BJ (cell line): ENCODE measurements around the gene SPINT2. TPM values are rescaled to one million over a fixed set of nuclear protein-coding genes. Genes with fewer than 3 reads are reported as not detected.

Experiments
- CTCF ChIA-PET: fragments of 350-600 bp; formaldehyde crosslinking; extraction: SDS; loops from one replicate; lab custom pipeline; 2021; ENCODE audit warnings: antibody characterized with exemption, inconsistent platforms; lab: Yijun Ruan, JAX
- POLR2A ChIA-PET: fragments of 300-600 bp; sonication (Branson Sonifier 250); formaldehyde crosslinking; extraction: SDS; loops from one replicate; lab custom pipeline; 2021; ENCODE audit warnings: antibody characterized with exemption; lab: Charles Lee
- DNase-seq: peaks from one replicate; pipeline ENCODE4 v3.0.0-alpha.2; 2011; ENCODE audit warnings: low read depth
- H3K27me3 ChIP-seq: 2 replicates; pipeline ENCODE4 v1.6.0; 2011; ENCODE audit warnings: low read length; ENCODE audit not compliant: control insufficient read depth, insufficient read depth
- H3K36me3 ChIP-seq: 2 replicates; pipeline ENCODE4 v1.5.1; 2011; ENCODE audit warnings: low read length; ENCODE audit not compliant: control insufficient read depth, insufficient read depth
- H3K4me3 ChIP-seq: 2 replicates; pipeline ENCODE4 v1.5.1; 2011; ENCODE audit warnings: low read depth, mild to moderate bottlenecking, control low read depth, low read length
- CTCF ChIP-seq: IDR thresholded peaks from 2 replicates; pipeline ENCODE4 v1.5.1; 2011; ENCODE audit warnings: low read depth, mild to moderate bottlenecking, control low read depth, inconsistent platforms, low read length, moderate library complexity; ENCODE audit not compliant: insufficient read depth
- polyA plus RNA-seq: library from polyadenylated mRNA; depleted of rRNA; stranded (reverse); fragments of >200 nt; gene quantifications from 2 replicates; pipeline ENCODE4 v1.2.3, GENCODE V29; 2011

SPINT2 gene
- polyA plus RNA-seq, 1 experiment, result 45.5 TPM

GRCh38 chr19:38245826-38246498 lies 18.4 kb upstream of the SPINT2 start:
- no peaks in the 10 kb centered on the region for H3K27me3 ChIP-seq
- ChIA-PET CTCF (interaction anchor here (0.9 to 6.9 kb wide), 9 partner anchors 12 to 344 kb away, joined by 3 to 63 read pairs (median 8); partner anchors contain the start of genes CATSPERG, FAM98C and KCNK6), POLR2A (interaction anchor here (0.6 to 1.0 kb wide), 4 partner anchors 25 to 142 kb away, joined by 3 to 4 read pairs (median 3); partner anchors contain the start of genes GGN and PSMD8)
- no peaks in the 10 kb centered on the region for H3K36me3 ChIP-seq
- no peak for TF ChIP-seq CTCF
- no peak overlapping the region for H3K4me3 ChIP-seq
- no peak for DNase-seq

- ChIA-PET POLR2A (no interaction called here), CTCF (interaction anchor here (0.6 to 6.9 kb wide), 4 partner anchors 11 to 847 kb away, joined by 3 to 63 read pairs (median 6); partner anchors contain the start of gene CATSPERG)
- no peaks in the 10 kb centered on the region for H3K27me3 ChIP-seq
- H3K36me3 ChIP-seq, result no peaks in the 10 kb centered on the region
- no peak overlapping the region for H3K4me3 ChIP-seq
- no peak for TF ChIP-seq CTCF
- DNase-seq, result no peak
Measured at GRCh38 chr19:38247126-38247525, 17.2 kb upstream of the SPINT2 start.

- POLR2A ChIA-PET, result interaction anchor here (0.5 kb wide), 1 partner anchor 332 kb away, joined by 7 read pairs; no protein-coding TSS in a partner anchor
- Histone ChIP-seq H3K4me3 (no peak overlapping the region), H3K27me3 (no peaks in the 10 kb centered on the region), H3K36me3 (no peaks in the 10 kb centered on the region)
- TF ChIP-seq CTCF, result no peak
- CTCF ChIA-PET, result interaction anchor here (1.3 to 6.9 kb wide), 2 partner anchors 22 to 88 kb away, joined by 3 to 63 read pairs; partner anchors contain the start of gene CATSPERG
- DNase-seq, result no peak
Measured at GRCh38 chr19:38247734-38248268, 16.6 kb upstream of the SPINT2 start.

- Histone ChIP-seq H3K36me3 (no peaks in the 10 kb centered on the region), H3K4me3 (no peak overlapping the region), H3K27me3 (no peaks in the 10 kb centered on the region)
- POLR2A ChIA-PET, result interaction anchor here (0.5 kb wide), 1 partner anchor 332 kb away, joined by 7 read pairs; no protein-coding TSS in a partner anchor
- CTCF ChIA-PET, result interaction anchor here (1.3 kb wide), 1 partner anchor 23 kb away, joined by 3 read pairs; no protein-coding TSS in a partner anchor
- no peak for TF ChIP-seq CTCF
- no peak for DNase-seq
Measured at GRCh38 chr19:38248421-38248820, 16.0 kb upstream of the SPINT2 start.

- ChIA-PET CTCF (interaction anchor here (0.6 to 1.2 kb wide), 8 partner anchors 9 to 352 kb away, joined by 3 to 4 read pairs (median 3); no protein-coding TSS in a partner anchor), POLR2A (no interaction called here)
Measured at GRCh38 chr19:38250428-38250820, 13.9 kb upstream of the SPINT2 start.

More at GRCh38 chr19:38250428-38250820, 13.9 kb upstream of the SPINT2 start:
- TF ChIP-seq CTCF, result no peak
- Histone ChIP-seq H3K36me3 (no peaks in the 10 kb centered on the region), H3K27me3 (no peaks in the 10 kb centered on the region), H3K4me3 (no peak overlapping the region)
- DNase-seq, result no peak
